H1 (cell line): ENCODE results near the gene CNNM3. TPM values are rescaled to one million over a fixed set of nuclear protein-coding genes. Genes with fewer than 3 reads are reported as not detected.
A peak's percentile ranks its signal among the peaks of the same experiment; 100 is the strongest.

Experiments used
- CTCF ChIA-PET: fragments of 300-600 bp; sonication (Branson Sonifier 250); formaldehyde crosslinking; loops from one replicate; lab custom pipeline; 2021; ENCODE audit not compliant: partially characterized antibody; lab: Charles Lee
- POLR2A ChIA-PET: fragments of 300-600 bp; sonication (Branson Sonifier 250); formaldehyde crosslinking; loops from one replicate; lab custom pipeline; 2021; ENCODE audit warnings: inconsistent platforms; ENCODE audit not compliant: partially characterized antibody; lab: Charles Lee
- DNase-seq, 2 experiments: peaks; one replicate each; pipeline versions ENCODE4 v3.0.0 to v3.0.0-alpha.2; 2010 to 2022; ENCODE audit warnings: low spot score in 2 of 2, low read depth in 1 of 2, mixed read lengths in 1 of 2
- FAIRE-seq: peaks from 2 replicates; lab custom pipeline; 2011; peaks lifted over from hg19 to GRCh38; lab: Jason Lieb, UNC
- H2AFZ ChIP-seq: 2 replicates; pipeline ENCODE4 v1.8.1; 2012; ENCODE audit warnings: low read length, inconsistent platforms
- H2AK5ac ChIP-seq: 2 replicates; pipeline ENCODE4 v1.6.1; 2013; ENCODE audit warnings: low read depth, low read length
- H2BK120ac ChIP-seq: replicated peaks from 2 replicates; pipeline ENCODE3; 2013; ENCODE audit warnings: low read depth, low read length, inconsistent platforms
- H2BK12ac ChIP-seq: 2 replicates; pipeline ENCODE4 v1.6.1; 2013; ENCODE audit warnings: low read depth, low read length
- H2BK15ac ChIP-seq: 2 replicates; pipeline ENCODE4 v1.6.1; 2013; ENCODE audit warnings: low read length
- H2BK20ac ChIP-seq: 2 replicates; pipeline ENCODE4 v1.6.1; 2013; ENCODE audit warnings: low read length
- H2BK5ac ChIP-seq: 2 replicates; pipeline ENCODE4 v1.6.1; 2013; ENCODE audit warnings: low read depth, low read length
- H3K14ac ChIP-seq: 2 replicates; pipeline ENCODE4 v1.6.1; 2013; ENCODE audit warnings: inconsistent platforms; ENCODE audit not compliant: insufficient read length
- H3K18ac ChIP-seq: 2 replicates; pipeline ENCODE4 v1.6.1; 2013; ENCODE audit warnings: low read length; ENCODE audit errors: extremely low read depth
- H3K23ac ChIP-seq: 2 replicates; pipeline ENCODE4 v1.6.1; 2013; ENCODE audit warnings: inconsistent platforms; ENCODE audit not compliant: insufficient read length
- H3K23me2 ChIP-seq: 2 replicates; pipeline ENCODE4 v1.6.1; 2013; ENCODE audit warnings: low read depth, low read length
- H3K27ac ChIP-seq: 2 replicates; pipeline ENCODE4 v1.6.1; 2011; ENCODE audit warnings: low read depth, low read length, inconsistent platforms
- H3K27me3 ChIP-seq, 4 experiments: replicated peaks in 1 of 4; 1 replicate in 1 of 4; 2 replicates in 3 of 4; pipeline versions ENCODE4 v1.6.1 to v1.8.1; 2011 to 2013; ENCODE audit warnings: low read length in 3 of 4, mild to moderate bottlenecking in 3 of 4, inconsistent platforms in 2 of 4, mixed read lengths in 2 of 4, moderate library complexity in 1 of 4; ENCODE audit not compliant: control insufficient read depth in 3 of 4, insufficient read depth in 3 of 4; ENCODE audit errors: extremely low read depth in 1 of 4
- H3K36me3 ChIP-seq, 4 experiments: 2 replicates each; pipeline versions ENCODE4 v1.6.1 to v1.8.1; 2011 to 2013; ENCODE audit warnings: mild to moderate bottlenecking in 4 of 4, low read length in 3 of 4, moderate library complexity in 2 of 4, control low read depth in 1 of 4, inconsistent platforms in 1 of 4; ENCODE audit not compliant: insufficient read depth in 4 of 4, control insufficient read depth in 2 of 4
- H3K4ac ChIP-seq: replicated peaks from 2 replicates; pipeline ENCODE3; 2013; ENCODE audit warnings: low read length, low read depth, mixed read lengths, inconsistent platforms; ENCODE audit not compliant: insufficient read length
- H3K4me1 ChIP-seq, 4 experiments: replicated peaks in 1 of 4; 1 replicate in 1 of 4; 2 replicates in 3 of 4; pipeline versions ENCODE4 v1.6.1 to v1.8.1; 2011 to 2013; ENCODE audit warnings: low read length in 3 of 4, inconsistent platforms in 2 of 4, mixed read lengths in 1 of 4; ENCODE audit not compliant: insufficient read depth in 4 of 4, control insufficient read depth in 3 of 4
- H3K4me2 ChIP-seq, 2 experiments: 2 replicates each; pipeline versions ENCODE4 v1.6.1 to v1.8.1; 2011 to 2013; ENCODE audit warnings: low read depth in 2 of 2, low read length in 2 of 2, control low read depth in 1 of 2, inconsistent platforms in 1 of 2, mild to moderate bottlenecking in 1 of 2; ENCODE audit not compliant: insufficient read depth in 1 of 2
- H3K4me3 ChIP-seq, 4 experiments: fragments of 200-600, 300-600 bp in 1 of 4; sonication (generic), shearing (Covaris generic), sonication (Bioruptor Twin) in 1 of 4; 2 replicates each; pipeline versions ENCODE4 v1.5.1 to v1.8.1; 2011 to 2016; ENCODE audit warnings: low read length in 4 of 4, low read depth in 3 of 4, control low read depth in 2 of 4, inconsistent platforms in 2 of 4, mild to moderate bottlenecking in 2 of 4, mixed read lengths in 1 of 4, moderate library complexity in 1 of 4; ENCODE audit not compliant: insufficient read depth in 2 of 4; ENCODE audit errors: extremely low read depth in 1 of 4
- H3K56ac ChIP-seq: replicated peaks from 2 replicates; pipeline ENCODE3; 2013; ENCODE audit warnings: low read depth, mild to moderate bottlenecking, mixed read lengths, low read length, inconsistent platforms; ENCODE audit not compliant: insufficient read length
- H3K79me1 ChIP-seq: 2 replicates; pipeline ENCODE4 v1.6.1; 2013; ENCODE audit warnings: low read depth, low read length, control low read depth
- H3K79me2 ChIP-seq, 2 experiments: 2 replicates each; pipeline versions ENCODE4 v1.6.1 to v1.8.1; 2012 to 2013; ENCODE audit warnings: low read length in 2 of 2, mild to moderate bottlenecking in 2 of 2, inconsistent platforms in 1 of 2; ENCODE audit not compliant: insufficient read depth in 2 of 2, control insufficient read depth in 1 of 2
- H3K9ac ChIP-seq, 4 experiments: replicated peaks in 1 of 4; 1 replicate in 1 of 4; 2 replicates in 3 of 4; pipeline versions ENCODE4 v1.6.1 to v1.8.1; 2011 to 2013; ENCODE audit warnings: low read depth in 3 of 4, low read length in 3 of 4, control low read depth in 2 of 4, mild to moderate bottlenecking in 2 of 4, moderate library complexity in 2 of 4, inconsistent platforms in 1 of 4; ENCODE audit errors: extremely low read depth in 1 of 4
- H3K9me3 ChIP-seq, 2 experiments: 2 replicates each; pipeline versions ENCODE4 v1.6.1 to v1.8.1; 2012 to 2013; ENCODE audit warnings: mild to moderate bottlenecking in 2 of 2, moderate library complexity in 2 of 2, control low read depth in 1 of 2, inconsistent platforms in 1 of 2, low read depth in 1 of 2, low read length in 1 of 2, mixed read lengths in 1 of 2; ENCODE audit not compliant: insufficient read depth in 2 of 2
- H4K20me1 ChIP-seq, 2 experiments: replicated peaks in 1 of 2; 2 replicates each; pipeline versions ENCODE3 to v1.8.1; 2011 to 2013; ENCODE audit warnings: inconsistent platforms in 2 of 2, low read length in 2 of 2, mild to moderate bottlenecking in 1 of 2; ENCODE audit not compliant: insufficient read depth in 2 of 2, control insufficient read depth in 1 of 2
- H4K5ac ChIP-seq: 2 replicates; pipeline ENCODE4 v1.6.1; 2013; ENCODE audit warnings: low read length, low read depth, mixed read lengths, inconsistent platforms; ENCODE audit not compliant: insufficient read length
- H4K8ac ChIP-seq: 2 replicates; pipeline ENCODE4 v1.8.0; 2013; ENCODE audit warnings: mild to moderate bottlenecking, moderate library complexity, low read length, inconsistent platforms; ENCODE audit not compliant: insufficient read depth; ENCODE audit errors: extremely low read depth
- H4K91ac ChIP-seq: replicated peaks from 2 replicates; pipeline ENCODE3; 2013; ENCODE audit warnings: low read length, mixed read lengths, inconsistent platforms; ENCODE audit not compliant: insufficient read length
- BCL11A ChIP-seq, 2 experiments: IDR thresholded peaks; one replicate each; pipeline ENCODE4 v1.6.1; 2011; ENCODE audit warnings: low read depth in 2 of 2, low read length in 2 of 2, mild to moderate bottlenecking in 2 of 2
- FOSL1 ChIP-seq: IDR thresholded peaks from 2 replicates; pipeline ENCODE4 v1.6.1; 2011; ENCODE audit warnings: mild to moderate bottlenecking, low read depth, low read length, moderate library complexity; ENCODE audit not compliant: insufficient read depth
- GABPA ChIP-seq: IDR thresholded peaks from 2 replicates; pipeline ENCODE4 v1.6.1; 2011; ENCODE audit warnings: mild to moderate bottlenecking, low read length, moderate library complexity, borderline replicate concordance; ENCODE audit not compliant: insufficient read depth
- JUND ChIP-seq: IDR thresholded peaks from 2 replicates; pipeline ENCODE4 v1.6.1; 2011; ENCODE audit warnings: mild to moderate bottlenecking, improper control_type of control experiment, low read length
- POLR2A ChIP-seq, 2 experiments: IDR thresholded peaks; 1 replicate in 1 of 2; 2 replicates in 1 of 2; pipeline ENCODE4 v1.6.1; 2011; ENCODE audit warnings: low read depth in 2 of 2, low read length in 2 of 2, mild to moderate bottlenecking in 2 of 2; ENCODE audit errors: control extremely low read depth in 1 of 2
- SP2 ChIP-seq: IDR thresholded peaks from 2 replicates; pipeline ENCODE4 v1.6.1; 2012; ENCODE audit warnings: mild to moderate bottlenecking, low read length, inconsistent platforms
- SUZ12 ChIP-seq: fragments of 200-600 bp; sonication (generic); IDR thresholded peaks from 2 replicates; pipeline ENCODE4 v1.6.1; 2012; ENCODE audit warnings: mild to moderate bottlenecking, inconsistent platforms, low read length, moderate library complexity, mixed read lengths
- TAF1 ChIP-seq: IDR thresholded peaks from 2 replicates; pipeline ENCODE4 v1.6.1; 2011; ENCODE audit warnings: mild to moderate bottlenecking, low read depth, low read length
- TAF7 ChIP-seq: optimal IDR thresholded peaks from 2 replicates; pipeline ENCODE3; 2011; ENCODE audit warnings: low read depth, mild to moderate bottlenecking, inconsistent platforms, low read length, moderate library complexity, borderline replicate concordance
- WGBS, 2 experiments: shearing (Covaris generic) in 1 of 2; methylation state at CpG; one replicate each; pipeline versions ENCODE4 v1.1.6 to v1.1.7; 2013 to 2015; ENCODE audit warnings: low lambda C conversion rate in 2 of 2, mixed read lengths in 2 of 2, inconsistent platforms in 1 of 2, low coverage in 1 of 2, missing lambda C conversion rate in 1 of 2; ENCODE audit not compliant: insufficient replicate concordance in 2 of 2, insufficient coverage in 1 of 2, insufficient read length in 1 of 2; ENCODE audit errors: extremely low coverage in 1 of 2, missing lambda C conversion rate in 1 of 2; 5-methylcytosine and 5-hydroxymethylcytosine counted together
- polyA plus RNA-seq, 7 experiments: library from polyadenylated mRNA; depleted of rRNA in 3 of 7; stranded (reverse) in 5 of 7; unstranded in 2 of 7; fragments of >200 nt in 5 of 7; fragments of 200-250 nt in 2 of 7; gene quantifications; 1 replicate in 5 of 7; 2 replicates in 1 of 7; 4 replicates in 1 of 7; pipeline versions ENCODE4 v1.2.1 to v1.2.3, GENCODE V29; 2011 to 2013; ENCODE audit warnings: missing spikeins in 2 of 7, mixed read lengths in 2 of 7
- total RNA-seq: library from RNA; stranded (reverse); fragmentation: NEBNext Ultra II Directional; extraction: Animal tissue kit (Norgen Biotek cat#: 25700); gene quantifications from 2 replicates; pipeline ENCODE4 v1.2.1, GENCODE V29; 2021
- TF ChIP-seq, protein P1 (sequence below): IDR thresholded peaks from 2 replicates; pipeline ENCODE4 v1.6.1; 2011; ENCODE audit warnings: low read length, improper control_type of control experiment

Gene CNNM3
- total and polyA plus RNA-seq, 2 of the 8 experiments (the other 6 are each of a cell fraction or from before 2014, with no cell fraction given), result 29.1 to 29.2 TPM

DNA sequence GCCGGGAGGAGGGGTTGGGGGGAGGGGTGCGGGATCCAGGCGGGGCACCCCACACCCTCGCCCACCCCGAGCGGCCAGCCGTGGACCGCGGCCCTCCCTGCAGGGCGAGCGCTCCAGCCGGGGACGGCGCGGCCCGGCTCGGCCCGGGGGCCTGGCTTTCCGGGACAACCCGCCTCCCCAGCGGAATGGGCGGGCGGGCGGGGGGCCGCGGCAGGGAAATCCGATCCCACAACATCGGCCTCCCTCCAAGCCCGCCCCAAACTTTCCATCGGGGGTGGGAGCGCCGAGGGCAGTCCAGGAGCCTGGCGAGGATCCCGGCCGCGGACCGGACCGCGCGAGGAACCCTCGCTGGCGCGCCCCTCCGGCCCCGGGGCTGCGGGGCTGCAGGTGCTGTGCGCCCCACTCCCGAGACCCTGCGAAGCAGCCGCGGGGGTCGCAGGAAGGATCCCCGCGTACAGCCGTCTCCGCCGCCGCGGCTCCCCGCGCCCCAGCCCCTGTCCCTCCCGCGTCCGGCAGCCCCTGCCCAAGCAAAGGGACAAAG, 53.3 kb downstream of the CNNM3 start:
- peak overlapping the region; percentile 80 for H4K91ac ChIP-seq
- peak overlapping the region; percentile 91; the same call in 1 of the 2 replicates for H3K27ac ChIP-seq
- peaks cover 5 to 16% of the 10 kb centered on the region in 2 experiments for H4K20me1 ChIP-seq
- H3K4me3 ChIP-seq, result peak overlapping the region; percentile 76 to 86 (median 80)
- H2BK5ac ChIP-seq, result peak overlapping the region; percentile 85; the same call in 1 of the 2 replicates
- WGBS, 2 experiments, result no CpG with 5 or more reads among the region's 64 CpGs
- no peak overlapping the region for H2AFZ ChIP-seq
- H2AK5ac ChIP-seq, result no peak overlapping the region
- H2BK12ac ChIP-seq, result no peak overlapping the region
- peak overlapping the region; percentile 97; the same call in 1 of the 2 replicates for H4K8ac ChIP-seq
- peaks cover 4 to 36% of the 10 kb centered on the region in 2 experiments for H3K79me2 ChIP-seq
- CTCF ChIA-PET, result interaction anchor here (0.9 to 6.1 kb wide), 9 partner anchors 9 to 82 kb away, joined by 3 to 47 read pairs (median 5); partner anchors contain the start of gene ANKRD39
- peak overlapping the region; percentile 91 to 94 for H3K4me2 ChIP-seq
- no peak overlapping the region for H2BK15ac ChIP-seq
- H3K4ac ChIP-seq, result no peak overlapping the region
- no peak overlapping the region for H3K23ac ChIP-seq
- FAIRE-seq, result no peak
- H3K27me3 ChIP-seq, result peaks cover 0 to 3% (median 0%) of the 10 kb centered on the region in 4 experiments; a peak in 2 of 7 replicates
- POLR2A ChIA-PET, result interaction anchor here (0.7 to 4.2 kb wide), 21 partner anchors 8 to 116 kb away, joined by 3 to 49 read pairs (median 5); partner anchors contain the start of gene ANKRD39
- H3K14ac ChIP-seq, result no peak overlapping the region
- H2BK120ac ChIP-seq, result no peak overlapping the region
- H3K4me1 ChIP-seq, result peaks cover 11 to 33% (median 20%) of the 10 kb centered on the region in 4 experiments
- H2BK20ac ChIP-seq, result no peak overlapping the region
- peak in 1 of 2 experiments; percentile 71 for DNase-seq
- H3K9ac ChIP-seq, result peak overlapping the region; percentile 58 to 89 (median 84)
- H3K36me3 ChIP-seq, result peaks cover 20 to 32% (median 24%) of the 10 kb centered on the region in 4 experiments
- no peak overlapping the region for H3K56ac ChIP-seq
- peaks cover 15% of the 10 kb centered on the region for H3K79me1 ChIP-seq
- H3K18ac ChIP-seq, result peak overlapping the region; percentile 90
- H4K5ac ChIP-seq, result peak overlapping the region; percentile 80
- H3K9me3 ChIP-seq, result no peaks in the 10 kb centered on the region
- H3K23me2 ChIP-seq, result peaks cover 14% of the 10 kb centered on the region
- TF ChIP-seq BCL11A (IDR thresholded peaks at IDR 0.05; ENCODE audit: low read depth in 2 of 2, low read length in 2 of 2) (no peak), SUZ12 (no peak), FOSL1 (no peak), TAF7 (no peak), GABPA (0 out of 2 replicates have a peak, but pooled peaks have one; percentile 33), SP2 (no peak), POLR2A (IDR thresholded peaks at IDR 0.05; ENCODE audit: control extremely low read depth in 1 of 2, low read depth in 2 of 2, low read length in 2 of 2) (no peak), TAF1 (no peak), JUND (no peak)
- TF ChIP-seq, protein P1, sequence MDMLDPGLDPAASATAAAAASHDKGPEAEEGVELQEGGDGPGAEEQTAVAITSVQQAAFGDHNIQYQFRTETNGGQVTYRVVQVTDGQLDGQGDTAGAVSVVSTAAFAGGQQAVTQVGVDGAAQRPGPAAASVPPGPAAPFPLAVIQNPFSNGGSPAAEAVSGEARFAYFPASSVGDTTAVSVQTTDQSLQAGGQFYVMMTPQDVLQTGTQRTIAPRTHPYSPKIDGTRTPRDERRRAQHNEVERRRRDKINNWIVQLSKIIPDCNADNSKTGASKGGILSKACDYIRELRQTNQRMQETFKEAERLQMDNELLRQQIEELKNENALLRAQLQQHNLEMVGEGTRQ, result no peak
